LNCAP (cell line): ENCODE measurements around the gene RNASEH2B.

Experiments used
- CTCF ChIP-seq: fragments of 450-650 bp; IDR thresholded peaks from 2 replicates; pipeline ENCODE4 v1.5.1; 2017; ENCODE audit warnings: mild to moderate bottlenecking

The RNASEH2B gene

GRCh38 chr13:50909605-50910484, at the start of gene RNASEH2B:
Gene RNASEH2B (plus strand): TSS chr13:50909791. CDS start chr13:50910077, 286 bp downstream.
- no peak for TF ChIP-seq CTCF

- TF ChIP-seq CTCF = no peak
These were observed 45.1 kb upstream of the RNASEH2B start for GRCh38 chr13:50864492-50864891.

GRCh38 chr13:50866817-50867636, 42.6 kb upstream of the RNASEH2B start:
- no peak for TF ChIP-seq CTCF

GRCh38 chr13:50867637-50867945, 42.0 kb upstream of the RNASEH2B start:
- TF ChIP-seq CTCF = no peak

- no peak for TF ChIP-seq CTCF
These were observed 38.2 kb upstream of the RNASEH2B start for GRCh38 chr13:50871405-50871804.

- no peak for TF ChIP-seq CTCF
These were observed 36.1 kb upstream of the RNASEH2B start for GRCh38 chr13:50873467-50873866.

GRCh38 chr13:50873991-50874390, 35.6 kb upstream of the RNASEH2B start:
- TF ChIP-seq CTCF = no peak
